Measurements from ENCODE around the gene SLC36A2. TPM values are rescaled to one million over a fixed set of nuclear protein-coding genes. Genes with fewer than 3 reads are reported as not detected.

The SLC36A2 gene
- total RNA-seq (2022; extraction: Qiagen RNA extraction) = not detected in 5 replicates

DNA sequence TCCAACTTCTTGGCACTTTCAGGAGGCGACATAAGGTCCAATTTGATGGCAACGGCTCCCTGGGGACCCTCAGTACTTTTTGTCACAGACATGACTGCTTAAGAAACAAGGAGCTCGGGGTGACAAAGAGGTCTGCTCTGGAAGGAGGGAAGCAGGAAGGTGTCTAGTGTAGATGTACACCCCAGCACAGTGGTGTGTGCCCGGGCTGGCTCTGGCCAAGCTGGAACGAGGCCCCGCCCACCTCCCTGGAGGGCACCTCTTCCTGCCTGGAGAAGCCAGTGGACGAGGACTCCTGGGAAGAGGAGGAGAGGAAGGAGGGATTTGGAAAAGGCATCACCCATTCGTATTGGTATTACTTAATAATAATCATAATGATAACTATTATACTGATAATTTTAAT lies at the start of gene SLC36A2:
Gene SLC36A2 (minus strand): TSS at position 191 of the 400 bp plus-strand sequence. CDS start 99 bp downstream, at position 92.

DNA sequence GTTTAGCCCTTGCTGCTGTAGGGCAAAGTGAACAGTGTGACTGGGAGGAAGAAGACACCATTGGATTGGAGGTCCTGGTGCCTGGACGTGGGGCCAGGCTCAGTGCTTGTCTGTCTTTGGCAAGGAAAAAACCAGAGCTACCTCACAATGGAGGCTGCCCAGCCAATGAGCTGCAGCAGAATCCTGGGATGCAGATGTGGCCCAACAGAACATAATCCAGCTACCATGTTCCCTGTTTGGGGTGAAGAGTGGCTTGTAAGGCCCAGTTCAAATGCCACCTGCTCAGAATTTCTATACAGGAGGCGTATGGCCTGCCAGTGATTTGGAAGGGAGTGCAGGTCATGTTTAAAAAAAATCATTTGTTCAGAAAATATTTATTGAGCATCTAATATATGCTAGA lies 43.7 kb downstream of the SLC36A2 start, which contains the start of gene SLC36A3:
Gene SLC36A3 (minus strand): TSS at position 101 of the 400 bp plus-strand sequence. CDS start 412 bp downstream, outside the sequence.

Other genes with a start within 250 kb of the SLC36A2 start
- gene ANXA6, start 189.8 kb downstream of the SLC36A2 start, total RNA-seq (2022; extraction: Qiagen RNA extraction) = 41.9 to 54.5 TPM (median 45.0 TPM) in 5 replicates
- gene CCDC69, start 123.5 kb downstream of the SLC36A2 start, total RNA-seq (2022; extraction: Qiagen RNA extraction) = 1.3 to 1.8 TPM (median 1.3 TPM) in 5 replicates
- gene GM2A, start 94.4 kb downstream of the SLC36A2 start, total RNA-seq (2022; extraction: Qiagen RNA extraction) = 15.7 to 20.1 TPM (median 16.9 TPM) in 5 replicates
- gene SLC36A3, start 43.8 kb downstream of the SLC36A2 start, total RNA-seq (2022; extraction: Qiagen RNA extraction) = not detected in 5 replicates
- 8.3 to 9.5 TPM (median 9.0 TPM) in 5 replicates for gene SLC36A1, start 100.0 kb upstream of the SLC36A2 start, total RNA-seq (2022; extraction: Qiagen RNA extraction)
- gene FAT2, start 243.8 kb upstream of the SLC36A2 start, total RNA-seq (2022; extraction: Qiagen RNA extraction) = 0.01 TPM in 1 of 5 replicates, not detected in the others

All from A549 treated with Hydrocortisone at 1 μM for 4 hours (cell line).